ENCODE measurements around the gene CLEC20A.

GRCh38 chr1:178493301-178493741 lies 3.4 kb downstream of the CLEC20A start:
- TF ChIP-seq CTCF (conservative IDR thresholded peaks at IDR 0.05; ENCODE audit: low read depth, low read length) (no peak), EZH2 (IDR thresholded peaks at IDR 0.05; ENCODE audit: low read length, unreplicated experiment) (no peak)

All from PC-3 (cell line).